Activated T-helper 17 cell treated with anti-CD3 and anti-CD28 coated beads, Interleukin-2, amount 50 U/mL, for 72 hours (primary cell): ENCODE measurements around the gene LIFR. TPM values are rescaled to one million over a fixed set of nuclear protein-coding genes. Genes with fewer than 3 reads are reported as not detected.
"Not testable (repeated sequence)": the region's sequence is repeated elsewhere in the genome, so short reads cannot be mapped to it uniquely, and the experiment has no call there.

Source experiments
- ATAC-seq: fragments of 150-1000 bp; cut with Tn5 transposase; replicated peaks from 2 replicates; pipeline ENCODE4 v1.10.0; 2021; ENCODE audit warnings: mild to moderate bottlenecking, moderate library complexity
- H3K27ac Mint-ChIP-seq: one replicate; pipeline ENCODE4 v1.8.0; 2022; ENCODE audit warnings: mixed read lengths
- H3K27me3 Mint-ChIP-seq: one replicate; pipeline ENCODE4 v1.8.0; 2022; ENCODE audit warnings: mixed read lengths
- H3K36me3 Mint-ChIP-seq: one replicate; pipeline ENCODE4 v1.8.0; 2022; ENCODE audit warnings: low read depth, mild to moderate bottlenecking, mixed read lengths
- H3K4me1 Mint-ChIP-seq: one replicate; pipeline ENCODE4 v1.8.0; 2022; ENCODE audit warnings: mixed read lengths
- H3K4me3 Mint-ChIP-seq: one replicate; pipeline ENCODE4 v1.8.0; 2022; ENCODE audit warnings: mild to moderate bottlenecking, mixed read lengths
- H3K9me3 Mint-ChIP-seq: one replicate; pipeline ENCODE4 v1.8.0; 2022; ENCODE audit warnings: mixed read lengths
- total RNA-seq, 2 donors: library from RNA; stranded (reverse); gene quantifications; one replicate each; pipeline ENCODE4 v1.2.3, GENCODE V29; 2022

LIFR gene
- total RNA-seq, 2 donors from 2014 or later: 0.16 to 0.35 TPM

DNA sequence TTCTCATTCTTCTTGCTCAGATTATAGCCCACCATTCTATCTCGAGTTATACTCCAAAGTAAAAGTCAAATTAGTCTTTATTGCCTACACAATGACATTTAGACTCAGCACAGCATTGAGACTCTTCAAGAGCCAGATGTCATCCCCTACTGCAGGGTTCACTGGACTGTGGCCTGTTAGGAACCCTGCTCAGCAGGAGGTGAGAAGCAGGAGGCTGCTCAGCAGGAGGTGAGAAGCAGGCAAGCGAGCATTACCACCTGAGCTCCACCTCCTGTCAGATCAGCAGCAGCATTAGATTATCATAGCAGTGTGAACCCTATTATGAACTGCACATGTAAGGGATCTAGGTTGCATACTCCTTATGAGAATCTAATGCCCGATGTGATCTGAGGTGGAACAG is 12.7 kb upstream of the LIFR start:
- H3K9me3 Mint-ChIP-seq: no peaks in the 10 kb centered on the region
- no peaks in the 10 kb centered on the region for H3K36me3 Mint-ChIP-seq
- no peaks in the 10 kb centered on the region for H3K4me1 Mint-ChIP-seq
- H3K4me3 Mint-ChIP-seq: no peak overlapping the region
- H3K27me3 Mint-ChIP-seq: peaks cover 14% of the 10 kb centered on the region
- ATAC-seq: no peak
- no peak overlapping the region for H3K27ac Mint-ChIP-seq

DNA sequence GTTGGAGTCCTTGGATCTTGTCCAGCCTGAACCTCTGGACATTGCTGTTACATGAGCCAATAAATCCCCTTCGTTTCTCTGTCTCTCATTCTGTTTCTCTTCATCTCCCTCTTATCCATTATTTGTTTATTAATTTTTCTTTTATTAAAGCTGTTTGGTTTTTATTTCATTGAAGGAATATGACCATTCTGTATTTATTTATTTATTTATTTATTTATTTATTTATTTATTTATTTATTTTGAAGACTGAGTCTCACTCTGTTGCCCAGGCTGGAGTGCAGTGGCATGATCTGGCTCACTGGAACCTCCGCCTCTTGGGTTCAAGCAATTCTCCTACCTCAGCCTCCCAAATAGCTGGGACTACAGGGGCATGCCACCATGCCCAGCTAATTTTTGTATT is 10.9 kb upstream of the LIFR start:
- H3K9me3 Mint-ChIP-seq, ATAC-seq, H3K27ac Mint-ChIP-seq, H3K36me3 Mint-ChIP-seq, H3K4me1 Mint-ChIP-seq, H3K4me3 Mint-ChIP-seq: not testable (repeated sequence)
- peaks cover 12% of the 10 kb centered on the region for H3K27me3 Mint-ChIP-seq

DNA sequence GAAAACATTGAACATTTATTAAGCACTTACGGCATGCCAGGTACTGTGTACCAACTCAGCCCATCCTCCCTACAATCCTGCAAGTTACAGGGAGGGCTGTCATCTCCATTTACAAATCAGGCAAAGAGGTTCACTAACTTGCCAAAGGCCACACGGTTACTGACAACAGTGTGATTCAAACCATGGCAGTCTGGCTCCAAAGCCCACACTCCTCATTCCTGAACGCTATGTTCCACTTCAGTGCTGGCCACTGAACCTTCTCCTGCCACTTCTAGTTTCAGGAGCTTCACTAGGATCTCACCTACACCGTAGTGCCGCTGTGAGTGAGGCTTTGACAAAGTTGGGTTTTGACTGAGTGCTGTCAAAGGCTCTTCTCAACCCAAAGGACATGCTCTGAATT is 7.2 kb upstream of the LIFR start:
- Mint-ChIP-seq H3K4me3 (no peak overlapping the region), H3K9me3 (no peaks in the 10 kb centered on the region), H3K27ac (no peak overlapping the region), H3K36me3 (no peaks in the 10 kb centered on the region), H3K27me3 (peaks cover 13% of the 10 kb centered on the region), H3K4me1 (no peaks in the 10 kb centered on the region)
- no peak for ATAC-seq

DNA sequence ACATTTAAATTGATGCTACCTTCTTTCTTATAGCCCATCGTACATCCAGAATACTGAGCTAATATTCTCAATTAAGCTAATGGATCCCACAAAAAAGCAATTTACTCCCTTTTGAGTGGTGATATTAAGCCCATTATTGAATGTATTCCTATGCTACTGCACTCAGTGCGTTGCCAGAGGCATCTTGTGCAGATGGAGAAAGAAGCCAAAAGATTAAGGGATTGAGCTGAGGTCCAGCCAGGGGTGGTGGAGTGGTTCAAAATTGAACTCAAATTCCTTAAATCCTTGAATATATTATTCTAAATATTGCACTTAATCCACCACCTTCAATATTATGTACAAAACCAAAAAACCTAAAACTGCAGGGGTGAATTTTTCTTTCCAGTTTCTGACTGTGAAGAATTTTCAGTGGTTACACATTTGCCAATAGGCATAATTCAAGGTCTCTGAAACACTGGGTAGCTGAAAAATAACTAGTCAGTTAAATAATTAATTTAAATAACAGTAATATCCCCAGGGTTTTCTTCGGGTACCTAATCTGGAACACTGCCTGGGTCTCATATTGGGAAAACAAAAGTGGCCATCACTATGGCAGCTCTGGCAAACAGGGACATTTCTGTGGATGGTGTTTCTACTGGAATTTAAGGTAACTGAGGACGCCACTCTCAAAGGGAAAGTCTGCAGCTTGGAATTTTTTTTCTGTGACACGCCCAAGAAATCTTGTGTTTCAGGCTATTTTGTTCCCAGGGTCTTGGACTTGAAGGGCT is 6.2 kb upstream of the LIFR start:
- H3K4me3 Mint-ChIP-seq: no peak overlapping the region

DNA sequence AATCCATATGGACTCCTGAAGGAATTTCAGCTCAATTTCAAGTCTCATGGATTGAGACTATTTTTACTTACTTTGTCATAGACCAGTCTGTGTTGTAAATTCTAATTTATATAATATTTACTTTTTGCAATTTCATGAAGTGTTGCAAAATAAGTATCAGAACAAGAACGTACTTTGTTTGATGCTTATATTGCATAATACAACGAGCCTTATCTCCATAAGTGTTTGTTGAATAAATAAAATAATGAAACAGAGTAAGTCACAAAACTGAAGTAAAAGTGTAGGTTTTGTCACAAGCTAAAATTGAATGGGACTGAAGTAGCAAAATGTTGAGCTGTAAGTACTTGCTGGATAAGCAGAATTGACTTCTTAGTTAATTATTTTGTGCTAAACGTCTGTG is 3.0 kb upstream of the LIFR start:
- Mint-ChIP-seq H3K36me3 (no peaks in the 10 kb centered on the region), H3K27me3 (peaks cover 18% of the 10 kb centered on the region), H3K9me3 (no peaks in the 10 kb centered on the region)

More for the DNA sequence above, 6.2 kb upstream of the LIFR start:
- Mint-ChIP-seq H3K27ac (no peak overlapping the region), H3K27me3 (peaks cover 8% of the 10 kb centered on the region), H3K9me3 (no peaks in the 10 kb centered on the region), H3K36me3 (no peaks in the 10 kb centered on the region), H3K4me1 (no peaks in the 10 kb centered on the region)
- ATAC-seq: no peak

DNA sequence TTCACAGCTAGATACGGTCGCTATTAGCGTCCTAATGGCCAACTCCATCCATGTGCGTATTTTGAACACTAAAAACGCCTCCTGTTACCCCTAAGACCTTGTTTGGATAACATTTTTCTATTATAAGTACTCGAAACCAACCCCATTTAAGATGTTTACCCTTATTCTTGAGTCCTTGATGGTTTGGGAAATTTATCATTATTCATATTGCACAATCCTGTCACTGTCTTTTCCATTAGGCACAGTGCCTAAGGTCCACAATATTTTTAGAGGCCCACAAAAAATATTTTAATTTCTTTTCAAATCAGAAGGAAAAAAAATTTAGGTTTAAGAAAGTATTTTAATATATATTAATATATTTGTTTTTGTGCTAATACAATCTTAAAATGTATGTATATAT is 1.3 kb upstream of the LIFR start:
- Mint-ChIP-seq H3K27ac (no peak overlapping the region), H3K36me3 (no peaks in the 10 kb centered on the region), H3K4me3 (peak overlapping the region; percentile 70), H3K9me3 (no peaks in the 10 kb centered on the region), H3K4me1 (no peaks in the 10 kb centered on the region), H3K27me3 (peaks cover 27% of the 10 kb centered on the region)
- no peak for ATAC-seq

More for the DNA sequence above, 3.0 kb upstream of the LIFR start:
- no peak overlapping the region for H3K4me3 Mint-ChIP-seq
- no peaks in the 10 kb centered on the region for H3K4me1 Mint-ChIP-seq
- H3K27ac Mint-ChIP-seq: no peak overlapping the region
- ATAC-seq: no peak

DNA sequence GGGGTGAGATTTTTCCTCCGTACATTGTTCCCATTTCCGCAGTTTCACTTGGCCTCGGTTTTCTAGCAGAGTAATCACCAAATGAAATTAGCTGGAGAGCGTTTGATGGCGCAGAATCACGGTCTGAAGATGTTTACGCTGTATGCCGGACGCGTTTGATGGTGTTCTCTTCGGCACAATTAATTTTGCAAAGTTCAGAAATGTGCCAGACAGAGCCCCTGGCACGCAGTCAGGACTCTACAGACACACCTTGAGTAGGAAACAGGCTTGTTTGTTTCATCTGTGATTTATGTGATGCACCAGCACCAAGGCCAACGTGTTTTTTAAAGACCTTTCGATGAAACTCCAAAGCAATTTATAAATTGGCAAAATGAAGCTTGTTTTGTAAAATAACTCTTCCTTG is 863 bp upstream of the LIFR start:
- Mint-ChIP-seq H3K4me1 (no peaks in the 10 kb centered on the region), H3K27ac (no peak overlapping the region), H3K9me3 (no peaks in the 10 kb centered on the region), H3K27me3 (peaks cover 29% of the 10 kb centered on the region), H3K36me3 (no peaks in the 10 kb centered on the region), H3K4me3 (peak overlapping the region; percentile 70)
- no peak for ATAC-seq

DNA sequence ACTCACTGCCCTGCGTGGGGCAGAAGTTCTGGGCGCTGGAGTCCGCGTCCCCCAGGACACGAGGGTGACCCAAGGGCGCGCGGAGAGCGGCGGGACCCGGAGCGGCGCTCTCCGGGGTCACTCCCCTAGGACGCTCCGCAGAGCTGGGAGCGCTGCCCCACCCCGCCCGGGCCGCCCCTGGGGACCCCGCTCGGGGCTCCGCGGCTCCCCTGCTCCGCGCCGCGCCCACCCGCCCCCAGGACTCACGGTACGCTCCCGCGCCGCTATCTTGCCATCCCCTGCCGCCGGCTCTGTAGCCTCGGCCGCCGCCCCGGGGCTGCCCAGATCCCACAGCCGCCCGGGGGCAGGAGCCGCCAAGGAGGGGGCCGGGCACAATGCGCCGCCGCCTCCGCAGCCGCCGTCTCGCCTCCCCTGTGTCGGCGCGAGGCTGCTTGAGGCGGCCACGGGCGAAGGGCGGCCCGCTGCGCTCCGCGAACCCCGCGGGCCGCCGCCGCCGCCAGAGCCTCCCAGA is 303 bp downstream of the LIFR start:
- no peaks in the 10 kb centered on the region for H3K36me3 Mint-ChIP-seq
- H3K4me1 Mint-ChIP-seq: no peaks in the 10 kb centered on the region
- ATAC-seq: no peak
- peak overlapping the region; percentile 67 for H3K4me3 Mint-ChIP-seq
- H3K27me3 Mint-ChIP-seq: peaks cover 29% of the 10 kb centered on the region
- H3K27ac Mint-ChIP-seq: no peak overlapping the region
- no peaks in the 10 kb centered on the region for H3K9me3 Mint-ChIP-seq

DNA sequence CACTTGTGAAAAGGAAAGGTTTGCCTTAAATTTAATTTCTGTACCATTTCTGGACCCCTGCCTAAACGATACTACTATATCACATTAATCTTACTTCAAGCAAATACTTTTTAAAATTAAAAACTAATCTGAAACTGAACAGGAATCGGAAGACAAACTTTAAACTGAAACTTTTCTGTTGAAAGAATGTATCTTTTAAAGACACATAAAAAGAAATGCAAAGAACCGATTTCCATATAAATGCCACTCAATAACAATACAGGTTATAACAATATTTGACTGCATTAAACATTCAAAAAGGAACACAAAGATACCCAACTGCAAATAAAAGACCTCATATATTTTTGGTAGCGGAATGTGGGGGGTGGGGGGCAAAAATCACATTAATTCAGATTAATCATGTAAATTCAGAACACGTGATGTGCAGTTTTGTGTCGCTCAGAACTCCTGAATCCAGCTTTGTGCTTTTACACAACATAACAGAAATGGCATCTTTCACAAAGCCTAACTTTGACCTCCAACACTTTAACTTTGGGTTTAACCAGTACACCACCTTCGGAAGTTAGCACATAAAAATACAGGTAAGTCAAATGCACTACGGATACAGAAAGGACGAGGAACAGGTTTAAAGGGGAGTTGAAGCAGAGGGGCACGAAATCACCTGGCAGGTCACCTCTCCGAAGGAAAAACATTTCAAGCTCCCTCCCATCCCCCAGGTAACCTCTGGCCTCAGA is 925 bp downstream of the LIFR start:
- H3K36me3 Mint-ChIP-seq: no peaks in the 10 kb centered on the region
- H3K9me3 Mint-ChIP-seq: no peaks in the 10 kb centered on the region
- H3K4me3 Mint-ChIP-seq: peak overlapping the region; percentile 67
- no peak for ATAC-seq
- H3K27me3 Mint-ChIP-seq: peaks cover 29% of the 10 kb centered on the region
- no peaks in the 10 kb centered on the region for H3K4me1 Mint-ChIP-seq
- no peak overlapping the region for H3K27ac Mint-ChIP-seq

DNA sequence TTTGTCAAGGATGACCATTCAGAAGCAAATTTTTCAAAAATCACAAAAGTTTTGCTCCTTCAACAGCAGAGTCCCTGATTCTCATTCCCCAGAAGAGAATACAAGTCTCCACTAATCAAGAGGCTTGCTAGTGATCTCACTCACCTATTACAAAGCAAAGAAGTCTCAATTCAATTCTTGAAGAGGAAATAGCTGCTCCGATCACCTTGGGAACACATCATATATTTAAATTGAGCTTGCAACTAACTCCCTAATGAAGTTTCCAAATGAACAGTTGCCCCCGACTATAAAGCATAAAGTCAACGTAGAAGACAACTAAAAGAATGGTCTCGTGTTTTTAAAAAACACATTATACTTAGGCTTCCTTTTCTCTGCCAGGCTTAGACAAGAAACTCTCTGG is 1.6 kb downstream of the LIFR start:
- Mint-ChIP-seq H3K4me1 (no peaks in the 10 kb centered on the region), H3K4me3 (peak overlapping the region; percentile 67), H3K27me3 (peaks cover 29% of the 10 kb centered on the region), H3K27ac (no peak overlapping the region), H3K9me3 (no peaks in the 10 kb centered on the region), H3K36me3 (no peaks in the 10 kb centered on the region)
- ATAC-seq: no peak

DNA sequence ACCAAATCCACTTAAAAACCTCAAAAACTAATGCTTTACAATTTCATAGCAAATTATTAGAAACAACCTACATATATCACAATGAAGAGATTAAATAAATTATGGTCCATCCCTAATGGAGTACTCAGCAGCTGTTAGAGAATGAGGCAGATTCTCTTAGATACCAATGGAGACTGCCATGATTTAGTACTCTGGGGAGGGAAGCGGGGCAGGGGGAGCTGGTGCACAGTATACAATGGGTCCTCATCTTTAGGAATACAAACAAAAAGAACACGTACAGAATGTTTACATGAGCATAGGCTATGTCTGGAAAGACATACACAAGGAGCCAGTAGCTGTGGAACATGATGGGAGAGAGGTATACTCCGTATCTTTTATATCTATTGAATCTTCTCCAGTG is 2.0 kb downstream of the LIFR start:
- Mint-ChIP-seq H3K27ac (no peak overlapping the region), H3K27me3 (peaks cover 29% of the 10 kb centered on the region), H3K4me1 (no peaks in the 10 kb centered on the region), H3K9me3 (no peaks in the 10 kb centered on the region), H3K4me3 (no peak overlapping the region), H3K36me3 (no peaks in the 10 kb centered on the region)
- ATAC-seq: no peak

DNA sequence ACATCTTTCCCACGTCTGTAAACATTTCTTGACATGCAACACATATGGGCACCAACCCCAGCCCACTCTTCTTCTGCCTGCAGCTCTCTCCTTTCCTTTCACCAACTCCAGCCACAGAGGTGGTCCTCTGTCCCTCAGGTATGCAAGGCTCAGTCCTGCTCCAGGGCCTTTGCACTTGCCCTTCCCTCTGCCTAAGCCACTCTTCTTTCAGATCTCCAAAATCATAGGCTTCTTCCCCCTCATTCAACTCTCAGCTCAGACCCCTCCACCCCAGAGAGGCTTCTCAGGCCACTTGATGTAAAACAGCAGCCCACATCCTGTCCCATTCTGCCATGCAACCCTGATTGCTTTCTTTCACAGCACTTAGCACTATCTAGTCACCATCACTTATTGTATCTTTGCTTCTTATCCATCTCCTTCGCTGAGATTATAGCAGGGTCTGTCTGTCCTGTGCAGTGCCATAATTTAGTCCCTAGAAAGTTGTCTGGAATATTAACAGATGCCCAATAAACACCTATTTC is 3.4 kb downstream of the LIFR start:
- no peak for ATAC-seq
- H3K27me3 Mint-ChIP-seq: peaks cover 29% of the 10 kb centered on the region
- no peak overlapping the region for H3K27ac Mint-ChIP-seq
- H3K9me3 Mint-ChIP-seq: no peaks in the 10 kb centered on the region
- H3K36me3 Mint-ChIP-seq: no peaks in the 10 kb centered on the region
- H3K4me1 Mint-ChIP-seq: no peaks in the 10 kb centered on the region
- no peak overlapping the region for H3K4me3 Mint-ChIP-seq

DNA sequence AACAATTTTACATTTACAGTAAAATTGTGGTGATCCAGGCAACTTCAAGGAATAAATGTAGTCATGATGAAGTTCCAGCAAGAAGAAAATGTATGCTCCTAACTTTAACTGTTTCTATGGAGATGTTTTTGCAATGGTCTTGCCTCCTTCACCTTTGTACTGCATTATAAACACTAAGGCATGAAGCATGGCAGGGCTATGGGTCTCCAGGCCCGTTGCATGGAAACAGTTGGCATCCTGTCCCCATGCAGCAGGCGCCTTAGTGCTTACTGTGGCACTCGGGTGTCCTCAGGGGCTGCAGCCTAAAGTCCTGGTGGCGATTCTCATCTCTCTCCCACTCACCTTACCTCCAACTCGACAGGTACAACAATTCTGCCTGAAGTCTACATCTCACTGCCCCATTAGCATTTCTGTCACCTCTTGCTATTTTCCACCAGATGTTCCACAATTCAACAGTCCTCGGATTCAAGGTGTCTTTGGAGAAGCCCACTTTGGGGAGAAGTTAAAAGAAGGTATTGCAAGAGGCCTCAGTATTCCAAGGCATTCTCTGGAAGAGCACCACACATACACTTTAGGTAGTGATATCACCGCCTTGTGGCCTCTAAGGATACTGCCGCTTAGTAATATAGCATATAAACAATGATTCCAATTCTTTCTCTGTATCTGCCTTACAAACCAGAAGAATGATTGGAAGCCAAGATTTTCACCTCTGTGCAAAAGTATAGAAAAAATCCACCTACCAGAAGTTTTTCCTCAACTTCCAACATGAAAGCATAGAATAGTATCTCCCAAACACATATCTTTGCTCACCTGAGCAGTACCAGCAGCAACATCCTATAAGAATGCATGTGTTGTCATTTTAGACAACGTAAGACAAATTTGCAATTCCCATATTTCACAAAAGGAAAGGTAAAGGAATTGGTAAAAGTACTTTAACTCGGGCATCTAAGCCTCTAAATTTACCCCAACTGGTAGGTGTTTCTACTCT is 5.1 kb downstream of the LIFR start:
- Mint-ChIP-seq H3K27me3 (peaks cover 29% of the 10 kb centered on the region), H3K27ac (no peak overlapping the region), H3K9me3 (no peaks in the 10 kb centered on the region), H3K4me1 (no peaks in the 10 kb centered on the region), H3K4me3 (no peak overlapping the region), H3K36me3 (no peaks in the 10 kb centered on the region)
- ATAC-seq: no peak
